ENCODE data around the gene TAGLN2. TPM values are rescaled to one million over a fixed set of nuclear protein-coding genes. Genes with fewer than 3 reads are reported as not detected.

The TAGLN2 gene
- polyA plus RNA-seq, 1 experiment: 400 TPM

DNA sequence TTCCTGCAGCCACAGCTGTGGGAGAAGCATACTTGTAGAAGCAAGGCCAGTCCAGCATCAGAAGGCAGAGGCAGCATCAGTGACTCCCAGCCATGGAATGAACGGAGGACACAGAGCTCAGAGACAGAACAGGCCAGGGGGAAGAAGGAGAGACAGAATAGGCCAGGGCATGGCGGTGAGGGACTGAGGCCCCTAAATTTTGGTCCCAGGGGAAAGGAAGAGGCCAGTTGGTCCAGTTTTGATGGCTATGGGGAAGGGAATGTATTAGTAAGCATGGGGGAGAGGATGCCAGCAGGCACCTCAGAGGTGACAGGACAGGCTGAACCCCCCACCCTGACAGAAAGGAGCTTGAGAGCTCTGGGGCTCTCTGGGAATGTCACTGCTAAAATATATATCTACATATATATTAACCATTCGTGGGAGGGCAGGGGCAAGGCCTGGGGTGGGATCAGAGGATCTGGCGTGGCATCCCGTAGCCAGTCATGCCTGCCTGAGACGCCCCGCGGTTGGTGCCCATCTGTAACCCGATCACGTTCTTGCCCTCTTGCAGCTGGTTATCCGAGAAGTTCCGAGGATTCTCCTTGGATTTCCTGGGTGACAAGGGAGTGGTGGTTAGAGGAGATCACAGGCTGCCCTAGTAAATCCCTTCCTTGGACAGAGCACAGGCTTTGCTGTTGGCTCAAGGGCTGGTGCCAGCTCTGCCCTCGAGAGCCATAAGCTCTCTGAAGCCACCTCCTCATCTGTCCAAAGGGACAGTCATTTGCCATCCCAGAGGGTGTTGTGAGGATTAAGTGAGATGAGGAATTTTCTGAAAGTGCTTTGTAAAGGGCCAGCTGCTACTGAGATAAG, 6.7 kb downstream of the TAGLN2 start:
- CTCF ChIA-PET: interaction anchor here (0.6 to 2.9 kb wide), 3 partner anchors 21 to 119 kb away, joined by 3 to 12 read pairs (median 6); no protein-coding TSS in a partner anchor

DNA sequence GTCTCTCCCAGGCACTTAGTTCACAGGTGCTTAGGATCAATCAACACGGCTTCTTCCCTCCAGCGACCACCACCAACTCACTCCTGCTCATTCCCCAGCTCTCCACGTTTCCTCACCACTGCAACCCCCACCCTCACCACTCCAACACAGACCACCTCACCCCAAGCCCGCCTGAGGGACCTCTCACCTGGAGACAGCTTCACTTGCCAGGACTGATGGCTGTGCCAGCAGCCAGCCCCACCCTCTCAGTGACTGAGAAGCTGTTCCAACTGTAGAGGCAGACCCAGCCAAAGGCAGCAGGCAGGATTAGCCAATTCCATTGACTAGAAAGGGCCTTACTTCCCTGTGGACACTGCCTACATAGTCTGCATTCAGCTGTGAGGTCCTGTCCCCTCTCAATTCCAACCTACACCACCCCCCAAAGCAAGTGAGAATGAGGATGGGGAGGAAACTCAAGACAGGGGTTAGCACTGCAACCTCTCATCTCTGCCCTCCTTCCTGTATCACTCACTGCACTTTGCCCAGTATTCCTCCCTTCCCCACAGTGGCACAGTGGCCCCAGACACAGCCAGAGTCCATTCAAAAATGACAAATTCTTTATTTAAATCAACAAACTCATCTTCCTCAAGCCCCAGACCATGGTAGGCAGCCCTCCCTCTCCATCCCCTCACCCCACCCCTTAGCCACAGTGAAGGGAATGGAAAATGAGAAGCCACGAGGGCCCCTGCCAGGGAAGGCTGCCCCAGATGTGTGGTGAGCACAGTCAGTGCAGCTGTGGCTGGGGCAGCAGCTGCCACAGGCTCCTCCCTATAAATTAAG, 7.6 kb downstream of the TAGLN2 start:
- no peak for DNase-seq (ENCODE audit: low read depth, low spot score)
- TF ChIP-seq, protein P1, sequence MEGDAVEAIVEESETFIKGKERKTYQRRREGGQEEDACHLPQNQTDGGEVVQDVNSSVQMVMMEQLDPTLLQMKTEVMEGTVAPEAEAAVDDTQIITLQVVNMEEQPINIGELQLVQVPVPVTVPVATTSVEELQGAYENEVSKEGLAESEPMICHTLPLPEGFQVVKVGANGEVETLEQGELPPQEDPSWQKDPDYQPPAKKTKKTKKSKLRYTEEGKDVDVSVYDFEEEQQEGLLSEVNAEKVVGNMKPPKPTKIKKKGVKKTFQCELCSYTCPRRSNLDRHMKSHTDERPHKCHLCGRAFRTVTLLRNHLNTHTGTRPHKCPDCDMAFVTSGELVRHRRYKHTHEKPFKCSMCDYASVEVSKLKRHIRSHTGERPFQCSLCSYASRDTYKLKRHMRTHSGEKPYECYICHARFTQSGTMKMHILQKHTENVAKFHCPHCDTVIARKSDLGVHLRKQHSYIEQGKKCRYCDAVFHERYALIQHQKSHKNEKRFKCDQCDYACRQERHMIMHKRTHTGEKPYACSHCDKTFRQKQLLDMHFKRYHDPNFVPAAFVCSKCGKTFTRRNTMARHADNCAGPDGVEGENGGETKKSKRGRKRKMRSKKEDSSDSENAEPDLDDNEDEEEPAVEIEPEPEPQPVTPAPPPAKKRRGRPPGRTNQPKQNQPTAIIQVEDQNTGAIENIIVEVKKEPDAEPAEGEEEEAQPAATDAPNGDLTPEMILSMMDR (IDR thresholded peaks at IDR 0.05; ENCODE audit: low read depth, low read length): no peak
- H3K27ac ChIP-seq (ENCODE audit: low read depth, low read length): peak overlapping the region; percentile 31
- CTCF ChIA-PET: interaction anchor here (2.5 to 2.9 kb wide), 2 partner anchors 90 kb away, joined by 12 to 14 read pairs; no protein-coding TSS in a partner anchor
- H3K9me3 ChIP-seq (ENCODE audit: control insufficient read depth, insufficient read depth, low read length): no peaks in the 10 kb centered on the region
- POLR2A ChIA-PET: no interaction called here
- H3K4me3 ChIP-seq (ENCODE audit: low read depth, low read length): no peak overlapping the region
- no peaks in the 10 kb centered on the region for H3K27me3 ChIP-seq (ENCODE audit: control insufficient read depth, insufficient read depth, low read length)

More for the DNA sequence above, 6.7 kb downstream of the TAGLN2 start:
- TF ChIP-seq, protein P1 (IDR thresholded peaks at IDR 0.05; ENCODE audit: low read depth, low read length): no peak
- POLR2A ChIA-PET: no interaction called here
- peak overlapping the region; percentile 65 for H3K27ac ChIP-seq (ENCODE audit: low read depth, low read length)
- no peaks in the 10 kb centered on the region for H3K27me3 ChIP-seq (ENCODE audit: control insufficient read depth, insufficient read depth, low read length)
- no peak overlapping the region for H3K4me3 ChIP-seq (ENCODE audit: low read depth, low read length)
- no peak for DNase-seq (ENCODE audit: low read depth, low spot score)
- H3K9me3 ChIP-seq (ENCODE audit: control insufficient read depth, insufficient read depth, low read length): no peaks in the 10 kb centered on the region

DNA sequence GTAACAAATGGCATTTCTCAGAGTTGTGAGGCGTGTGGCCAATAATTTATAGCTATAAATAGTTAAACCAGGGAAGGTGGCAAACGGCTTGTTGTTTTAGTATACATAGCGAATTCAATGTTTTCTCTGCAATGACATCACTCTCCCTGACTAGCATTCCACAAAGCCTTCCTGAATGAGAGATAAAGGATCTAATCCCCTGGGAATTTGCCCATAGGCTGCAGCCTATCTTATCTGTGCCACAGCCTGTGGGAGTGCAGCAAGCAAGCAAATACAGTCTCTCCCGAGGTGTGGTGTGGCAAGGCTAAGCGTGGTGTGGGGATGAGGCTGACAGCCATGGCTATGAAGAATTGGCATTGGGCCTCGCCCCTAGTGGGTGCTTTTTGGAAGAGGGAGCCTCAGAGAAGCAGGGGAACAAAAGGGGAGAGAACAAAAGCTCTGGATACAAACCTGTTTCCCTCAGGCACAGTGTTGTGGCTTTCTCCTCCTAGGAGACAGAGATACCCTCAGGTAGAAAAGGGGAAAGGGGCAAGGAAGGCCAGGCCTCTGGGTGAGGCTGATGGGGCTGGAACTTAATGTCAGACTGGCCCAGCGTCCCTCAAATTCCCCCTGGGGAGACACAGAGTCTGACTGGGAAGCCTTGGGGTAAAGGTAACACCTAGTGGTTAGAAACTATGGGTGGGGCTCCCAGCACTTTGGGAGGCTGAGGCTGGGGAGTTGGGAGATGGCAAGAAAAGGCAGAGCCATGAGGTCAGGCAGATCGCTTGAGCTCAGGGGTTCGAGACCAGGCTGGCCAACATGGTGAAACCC, 8.9 kb downstream of the TAGLN2 start:
- Histone ChIP-seq H3K4me3 (ENCODE audit: low read depth, low read length) (no peak overlapping the region), H3K27me3 (ENCODE audit: control insufficient read depth, insufficient read depth, low read length) (no peaks in the 10 kb centered on the region), H3K27ac (ENCODE audit: low read depth, low read length) (peak overlapping the region; percentile 73), H3K9me3 (ENCODE audit: control insufficient read depth, insufficient read depth, low read length) (no peaks in the 10 kb centered on the region)
- ChIA-PET POLR2A (interaction anchor here (1.7 kb wide), 1 partner anchor 9 kb away, joined by 8 read pairs; the partner anchor contains the start of gene TAGLN2), CTCF (interaction anchor here (0.6 to 2.5 kb wide), 8 partner anchors 9 to 277 kb away, joined by 3 to 14 read pairs (median 5); partner anchors contain the start of gene TAGLN2)
- TF ChIP-seq, protein P1 (IDR thresholded peaks at IDR 0.05; ENCODE audit: low read depth, low read length): no peak
- DNase-seq (ENCODE audit: low read depth, low spot score): no peak

DNA sequence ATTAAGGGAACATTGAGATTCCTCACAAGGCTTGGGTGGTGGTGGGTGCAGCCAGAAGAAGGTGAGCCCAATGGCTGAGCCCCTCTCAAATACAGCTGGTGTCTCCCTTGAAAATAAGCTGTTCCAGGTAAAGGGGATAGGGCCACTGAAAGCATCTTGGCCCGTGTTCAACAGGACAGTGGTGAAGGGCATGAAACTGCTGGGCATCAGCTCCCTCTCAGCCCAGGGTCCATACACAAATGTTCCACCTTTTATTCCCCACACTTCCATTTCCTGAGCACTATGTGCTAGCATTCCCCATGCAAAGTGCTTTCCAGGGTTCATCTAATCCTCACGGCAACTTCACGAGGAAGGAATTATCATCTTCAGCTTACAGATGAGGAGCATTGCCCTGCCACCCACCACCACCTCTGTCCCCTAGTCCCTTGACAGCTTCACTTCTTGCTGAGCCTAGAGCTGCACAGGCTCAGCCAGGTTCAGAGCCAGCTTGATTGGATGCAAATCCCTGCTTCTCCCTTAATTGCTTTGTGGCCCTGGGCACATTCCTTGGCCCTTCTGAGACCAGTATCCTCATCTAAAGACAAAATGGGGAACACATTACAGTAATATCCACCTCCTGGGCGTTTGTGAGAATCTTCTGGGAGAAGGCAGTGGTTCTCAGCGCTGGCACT, 9.6 kb downstream of the TAGLN2 start:
- Histone ChIP-seq H3K27me3 (ENCODE audit: control insufficient read depth, insufficient read depth, low read length) (no peaks in the 10 kb centered on the region), H3K27ac (ENCODE audit: low read depth, low read length) (peak overlapping the region; percentile 73), H3K9me3 (ENCODE audit: control insufficient read depth, insufficient read depth, low read length) (no peaks in the 10 kb centered on the region), H3K4me3 (ENCODE audit: low read depth, low read length) (no peak overlapping the region)
- TF ChIP-seq, protein P1 (IDR thresholded peaks at IDR 0.05; ENCODE audit: low read depth, low read length): no peak
- ChIA-PET CTCF (interaction anchor here (0.6 to 2.5 kb wide), 9 partner anchors 9 to 1230 kb away, joined by 3 to 14 read pairs (median 5); partner anchors contain the start of gene TAGLN2), POLR2A (interaction anchor here (0.7 to 1.7 kb wide), 2 partner anchors 10 to 32 kb away, joined by 4 to 8 read pairs; partner anchors contain the start of gene TAGLN2)
- no peak for DNase-seq (ENCODE audit: low read depth, low spot score)

All from AG04450 (cell line).